Effector memory CD4-positive, alpha-beta T cell (primary cell): ENCODE measurements around the gene FBL.

Experiments
- DNase-seq, 3 donors: peaks; one replicate each; pipeline ENCODE4 v3.0.0-alpha.2; 2020
- H3K27ac ChIP-seq: 2 replicates; pipeline ENCODE4 v1.7.0; 2013; ENCODE audit warnings: mild to moderate bottlenecking, low read length, moderate library complexity; ENCODE audit not compliant: insufficient read depth, poor library complexity, severe bottlenecking
- H3K27me3 ChIP-seq: replicated peaks from 2 replicates; pipeline ENCODE4 v1.7.0; 2013; ENCODE audit warnings: mild to moderate bottlenecking, low read length; ENCODE audit not compliant: insufficient read depth, control insufficient read depth, poor library complexity, severe bottlenecking
- H3K36me3 ChIP-seq: 2 replicates; pipeline ENCODE4 v1.7.0; 2013; ENCODE audit warnings: mild to moderate bottlenecking, low read length, moderate library complexity; ENCODE audit not compliant: control insufficient read depth, insufficient read depth
- H3K4me1 ChIP-seq: 2 replicates; pipeline ENCODE4 v1.7.0; 2013; ENCODE audit warnings: low read length, mild to moderate bottlenecking; ENCODE audit not compliant: control insufficient read depth, insufficient read depth, poor library complexity, severe bottlenecking
- H3K4me3 ChIP-seq: 2 replicates; pipeline ENCODE4 v1.7.0; 2013; ENCODE audit warnings: low read length, low read depth, mild to moderate bottlenecking; ENCODE audit not compliant: insufficient read depth, poor library complexity, severe bottlenecking
- H3K9me3 ChIP-seq: 2 replicates; pipeline ENCODE4 v1.7.0; 2013; ENCODE audit warnings: mild to moderate bottlenecking, low read length, moderate library complexity; ENCODE audit not compliant: control insufficient read depth

The FBL gene

DNA sequence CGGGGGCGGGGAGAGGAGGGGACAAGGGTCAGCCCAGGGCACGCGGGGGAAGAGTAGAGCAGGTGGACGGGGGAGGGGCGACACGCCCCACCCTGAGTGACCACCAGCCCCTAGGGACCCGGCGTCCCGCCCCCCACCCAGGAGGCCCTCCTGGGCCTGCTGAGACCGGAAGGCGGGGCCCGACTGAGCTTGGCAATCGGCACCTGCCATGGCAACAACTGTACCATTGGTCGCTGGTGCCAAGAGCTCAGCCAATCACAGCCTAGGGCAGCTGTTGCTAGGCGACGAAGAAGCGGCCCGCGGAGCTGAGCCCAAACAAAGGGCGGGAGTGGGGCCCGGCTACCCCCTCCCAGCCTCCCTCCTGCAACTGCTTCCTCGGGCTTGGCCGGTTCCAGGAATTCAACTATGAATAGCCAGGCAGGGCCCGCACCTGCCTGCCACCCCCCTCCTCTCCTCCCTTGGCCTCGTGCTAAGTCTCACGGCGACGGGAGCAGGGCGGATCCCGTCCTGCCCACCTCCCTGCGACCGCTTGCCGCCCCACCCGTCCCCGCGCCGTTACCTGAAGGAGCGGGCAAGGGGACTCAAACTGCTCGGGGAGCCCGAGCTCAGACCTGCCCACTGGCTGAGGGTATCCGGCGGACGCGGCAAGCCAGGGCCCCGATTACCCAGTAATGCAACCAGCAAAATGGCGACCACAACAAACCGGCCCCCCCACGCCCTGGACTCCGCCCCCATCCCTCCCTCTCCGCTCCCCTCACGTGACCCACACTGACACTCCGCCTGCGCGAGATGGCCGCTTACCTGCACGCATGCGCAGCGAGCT, 12.5 kb downstream of the FBL start, which contains the start of gene DYRK1B:
Gene DYRK1B (minus strand): TSS at position 699 of the 823 bp plus-strand sequence. CDS start 2,295 bp downstream, outside the sequence.
- Histone ChIP-seq H3K4me1 (peaks cover 18% of the 10 kb centered on the region), H3K27me3 (no peaks in the 10 kb centered on the region), H3K36me3 (peaks cover 48% of the 10 kb centered on the region), H3K9me3 (no peaks in the 10 kb centered on the region), H3K27ac (peak within 1 kb of the TSS; percentile 99), H3K4me3 (peak within 1 kb of the TSS; percentile 100)
- DNase-seq = peak; percentile 94 to 98 (median 97)

DNA sequence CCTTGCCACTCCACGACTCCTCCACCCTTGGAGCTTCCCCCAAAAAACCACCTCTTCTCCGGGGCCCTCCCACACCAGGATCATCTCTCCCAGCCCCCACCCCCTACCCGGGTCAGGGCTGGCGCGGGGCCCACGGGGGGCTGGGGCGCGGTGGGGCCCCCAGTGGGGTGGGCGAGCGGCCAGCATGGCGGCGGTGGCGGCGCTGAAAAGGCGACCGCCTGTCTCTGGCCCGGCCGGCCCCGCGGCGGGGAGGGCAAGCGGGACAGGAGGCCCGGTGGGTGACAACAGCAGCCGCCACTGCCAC, 13.1 kb downstream of the FBL start:
- H3K4me1 ChIP-seq = peaks cover 18% of the 10 kb centered on the region
- peak overlapping the region; percentile 100 for H3K4me3 ChIP-seq
- no peaks in the 10 kb centered on the region for H3K27me3 ChIP-seq
- no peaks in the 10 kb centered on the region for H3K9me3 ChIP-seq
- no peak for DNase-seq
- peak overlapping the region; percentile 99 for H3K27ac ChIP-seq
- peaks cover 46% of the 10 kb centered on the region for H3K36me3 ChIP-seq

DNA sequence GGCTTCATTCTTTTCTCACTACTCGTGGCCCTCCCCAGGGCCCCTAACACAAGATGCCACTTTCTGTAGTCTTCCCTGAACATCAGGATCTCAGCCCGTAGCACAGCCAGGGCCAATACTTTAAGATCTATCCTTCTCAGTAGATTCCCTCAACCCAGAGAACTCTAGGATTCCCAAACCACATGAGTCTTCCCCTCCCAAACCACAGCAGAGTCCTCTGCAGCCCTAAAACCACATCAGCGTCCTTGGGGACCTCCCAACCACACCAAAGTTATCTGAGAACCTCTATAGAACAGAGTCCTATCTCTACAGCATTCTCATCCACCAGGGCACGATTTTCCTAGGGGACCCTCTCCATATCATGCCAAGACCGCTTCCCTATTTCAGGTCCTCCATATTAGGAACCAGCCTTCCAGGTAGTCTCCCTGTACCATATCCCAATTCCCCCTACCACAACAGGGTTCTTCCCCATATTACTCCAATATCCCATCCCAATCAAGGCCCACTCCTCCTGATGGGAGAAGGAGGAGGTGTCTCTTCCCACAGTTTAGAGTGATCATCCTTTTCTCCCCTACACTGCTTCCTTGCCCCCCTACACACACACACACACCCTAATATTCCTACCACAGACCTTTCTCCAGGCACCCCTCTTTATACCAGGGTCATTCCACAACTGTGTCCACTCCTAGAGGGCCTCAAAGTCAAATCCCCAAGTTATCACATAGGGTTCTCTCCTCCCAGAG, 13.7 kb downstream of the FBL start:
- Histone ChIP-seq H3K27me3 (no peaks in the 10 kb centered on the region), H3K4me1 (peaks cover 18% of the 10 kb centered on the region), H3K4me3 (peak overlapping the region; percentile 100), H3K9me3 (no peaks in the 10 kb centered on the region), H3K36me3 (peaks cover 46% of the 10 kb centered on the region), H3K27ac (peak overlapping the region; percentile 99)
- DNase-seq = peak in 1 of 3 donors; percentile 40

DNA sequence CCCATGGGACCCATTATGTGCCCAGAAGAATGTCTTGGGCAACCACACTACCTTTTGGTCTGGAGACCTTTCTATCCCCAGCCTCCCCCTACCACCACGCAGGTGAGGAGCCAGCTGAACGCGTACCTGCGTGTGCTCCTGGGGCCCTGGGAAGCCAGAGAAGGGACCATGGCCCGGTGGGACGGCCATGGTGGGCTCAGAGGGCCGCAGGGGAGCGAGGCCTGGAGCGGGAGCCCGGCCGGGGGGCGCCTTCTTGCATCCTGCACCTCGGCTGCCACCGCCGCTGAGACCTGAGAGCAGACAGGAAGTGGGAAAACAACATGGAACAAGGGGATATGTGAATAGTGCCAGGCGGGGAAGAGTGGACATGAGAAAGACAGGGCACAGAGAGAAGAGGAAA, 14.5 kb downstream of the FBL start:
- Histone ChIP-seq H3K9me3 (no peaks in the 10 kb centered on the region), H3K27ac (peak overlapping the region; percentile 99), H3K4me3 (no peak overlapping the region), H3K4me1 (peaks cover 18% of the 10 kb centered on the region), H3K27me3 (no peaks in the 10 kb centered on the region), H3K36me3 (peaks cover 45% of the 10 kb centered on the region)
- DNase-seq = no peak

DNA sequence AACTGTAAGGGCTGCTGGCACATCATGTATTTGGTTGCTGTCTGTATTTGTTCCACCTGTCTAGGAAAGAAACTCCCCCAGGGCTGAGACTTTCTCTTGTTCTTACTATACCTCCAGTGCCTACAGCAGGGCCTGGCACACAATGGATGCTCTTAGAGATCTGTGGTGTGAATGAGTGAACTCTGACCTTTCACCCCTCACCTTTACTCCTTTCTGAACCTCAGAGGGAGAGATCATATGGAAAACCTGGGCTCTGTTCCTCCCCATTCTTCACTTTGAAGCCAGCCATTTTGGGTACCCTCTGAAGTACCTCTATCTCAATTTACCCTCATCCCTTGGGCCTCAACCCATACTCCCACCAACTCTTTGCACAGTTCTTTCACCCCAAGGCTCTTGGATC, 15.3 kb downstream of the FBL start:
- H3K27me3 ChIP-seq = no peaks in the 10 kb centered on the region
- H3K4me1 ChIP-seq = peaks cover 18% of the 10 kb centered on the region
- peaks cover 46% of the 10 kb centered on the region for H3K36me3 ChIP-seq
- no peaks in the 10 kb centered on the region for H3K9me3 ChIP-seq
- no peak for DNase-seq
- H3K27ac ChIP-seq = no peak overlapping the region
- no peak overlapping the region for H3K4me3 ChIP-seq

DNA sequence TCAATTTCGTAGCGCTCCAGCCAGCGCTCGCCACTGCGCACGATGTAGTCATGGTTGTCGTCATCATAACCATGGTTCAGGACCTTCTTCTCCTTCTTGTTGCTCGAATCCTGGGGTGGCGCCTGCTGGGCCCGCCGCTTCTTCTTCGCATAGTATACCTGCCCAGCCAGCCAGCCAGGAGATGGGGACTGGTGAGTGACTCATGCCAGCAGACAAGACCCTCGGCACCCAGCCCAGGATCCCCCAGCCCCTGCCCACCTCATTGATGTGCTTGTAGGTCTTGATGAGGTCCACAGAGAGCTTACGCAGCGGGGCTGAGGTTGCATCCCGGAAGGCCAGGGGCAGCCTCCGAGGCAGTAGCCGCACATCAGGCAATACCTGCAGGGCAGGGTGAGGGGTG, 15.8 kb downstream of the FBL start:
- H3K27me3 ChIP-seq = no peaks in the 10 kb centered on the region
- H3K4me3 ChIP-seq = no peak overlapping the region
- no peak overlapping the region for H3K27ac ChIP-seq
- no peaks in the 10 kb centered on the region for H3K9me3 ChIP-seq
- peaks cover 18% of the 10 kb centered on the region for H3K4me1 ChIP-seq
- H3K36me3 ChIP-seq = peaks cover 50% of the 10 kb centered on the region
- DNase-seq = no peak

DNA sequence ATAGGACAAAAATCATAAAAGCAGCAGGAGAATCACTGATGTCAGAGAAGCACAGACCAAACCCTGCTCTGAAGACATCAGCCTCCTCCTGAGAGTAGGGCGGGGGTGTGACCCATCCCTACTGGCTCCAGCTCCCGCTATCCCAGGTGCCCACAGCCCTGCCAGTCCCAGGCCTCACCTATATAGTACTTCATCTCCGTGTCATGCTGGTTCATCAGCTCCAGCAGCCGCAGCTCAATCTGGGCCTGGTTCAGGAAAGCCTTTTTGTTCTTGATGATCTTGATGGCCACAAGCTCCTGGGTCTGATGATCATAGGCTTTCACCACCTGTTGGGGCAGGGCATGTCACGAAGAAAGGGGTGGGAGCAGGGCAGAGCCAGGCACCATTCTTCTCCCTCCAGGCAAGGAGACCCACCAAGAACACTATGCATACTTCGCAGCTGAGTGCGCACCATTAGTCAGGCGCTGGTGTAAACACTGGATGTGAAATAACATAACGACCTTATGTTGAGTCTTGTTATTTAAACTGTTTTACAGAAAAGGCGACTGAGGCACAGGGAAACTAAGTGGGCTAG, 16.4 kb downstream of the FBL start:
- peaks cover 50% of the 10 kb centered on the region for H3K36me3 ChIP-seq
- DNase-seq = no peak
- no peak overlapping the region for H3K27ac ChIP-seq
- H3K9me3 ChIP-seq = no peaks in the 10 kb centered on the region
- peaks cover 18% of the 10 kb centered on the region for H3K4me1 ChIP-seq
- no peaks in the 10 kb centered on the region for H3K27me3 ChIP-seq
- no peak overlapping the region for H3K4me3 ChIP-seq

DNA sequence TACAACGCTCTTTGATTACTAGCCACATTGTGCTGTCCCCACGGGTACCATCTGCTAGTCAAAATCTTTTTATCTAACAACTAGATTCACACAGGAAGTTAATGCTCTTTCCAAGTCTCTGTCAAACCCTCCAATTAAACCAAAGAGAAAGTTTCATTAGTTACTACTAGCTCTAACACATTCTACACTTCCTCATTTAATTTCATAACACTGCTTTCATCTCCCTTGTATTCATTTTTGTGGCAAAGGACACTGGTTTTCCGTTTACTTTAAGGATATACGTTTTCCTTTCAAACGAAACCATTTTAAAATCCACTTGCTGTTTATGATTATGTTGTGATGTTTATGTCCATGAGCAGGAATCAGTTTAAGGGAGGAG, 17.5 kb downstream of the FBL start:
- no peaks in the 10 kb centered on the region for H3K27me3 ChIP-seq
- DNase-seq = no peak
- H3K9me3 ChIP-seq = no peaks in the 10 kb centered on the region
- peaks cover 44% of the 10 kb centered on the region for H3K36me3 ChIP-seq
- H3K27ac ChIP-seq = no peak overlapping the region
- H3K4me1 ChIP-seq = peaks cover 20% of the 10 kb centered on the region
- no peak overlapping the region for H3K4me3 ChIP-seq

DNA sequence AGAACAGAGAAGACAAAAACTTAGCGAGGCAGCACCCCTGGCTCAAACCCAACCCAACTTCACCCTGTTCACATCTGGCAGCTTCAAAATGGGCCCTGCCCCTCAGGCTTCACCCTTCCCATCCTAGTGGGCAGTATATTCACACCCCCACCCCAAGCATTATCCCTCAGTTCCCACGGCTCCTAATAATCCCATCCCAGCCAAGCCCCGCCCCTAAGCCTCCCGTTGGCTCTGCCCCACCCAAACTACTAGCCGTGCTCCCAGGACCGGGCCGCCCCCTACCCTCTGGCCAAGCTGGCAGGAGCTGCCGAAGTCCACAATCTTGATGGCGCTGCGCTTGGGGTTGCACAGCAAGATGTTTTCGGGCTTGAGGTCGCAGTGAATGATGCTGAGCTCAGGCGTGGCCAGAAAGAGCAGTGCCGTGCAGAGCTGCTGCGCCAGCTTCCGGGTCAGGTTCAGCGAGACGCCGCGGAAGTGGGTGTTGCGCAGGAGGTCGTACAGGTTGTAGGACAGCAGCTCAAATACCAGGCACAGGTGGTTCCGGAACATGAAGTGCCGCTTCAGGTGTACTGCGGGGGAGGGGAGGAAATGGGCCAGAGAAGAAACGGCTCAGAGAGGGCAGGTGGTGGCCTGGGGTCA, 18.0 kb downstream of the FBL start:
- no peaks in the 10 kb centered on the region for H3K9me3 ChIP-seq
- H3K27me3 ChIP-seq = no peaks in the 10 kb centered on the region
- no peak overlapping the region for H3K4me3 ChIP-seq
- H3K27ac ChIP-seq = no peak overlapping the region
- no peak for DNase-seq
- H3K36me3 ChIP-seq = peaks cover 44% of the 10 kb centered on the region
- peaks cover 20% of the 10 kb centered on the region for H3K4me1 ChIP-seq
